Hepatocyte (in vitro differentiated cells): Measurements from ENCODE around the gene TBC1D12. TPM values are rescaled to one million over a fixed set of nuclear protein-coding genes. Genes with fewer than 3 reads are reported as not detected.

Source experiments
- DNase-seq: peaks from one replicate; pipeline ENCODE4 v3.0.0-alpha.2; 2016; ENCODE audit warnings: low spot score
- H2AFZ ChIP-seq: fragments of 200-600 bp; sonication (generic); 2 replicates; pipeline ENCODE4 v1.6.0; 2016; ENCODE audit warnings: antibody characterized with exemption, mild to moderate bottlenecking
- H3K27ac ChIP-seq: fragments of 200-600 bp; sonication (generic); 2 replicates; pipeline ENCODE4 v1.5.1; 2016; ENCODE audit warnings: mild to moderate bottlenecking
- H3K27me3 ChIP-seq: fragments of 200-600 bp; sonication (generic); 2 replicates; pipeline ENCODE4 v1.6.1; 2016
- H3K36me3 ChIP-seq: fragments of 200-600 bp; sonication (generic); replicated peaks from 2 replicates; pipeline ENCODE4 v1.5.1; 2016; ENCODE audit warnings: low read depth; ENCODE audit not compliant: insufficient read depth
- H3K4me1 ChIP-seq: fragments of 200-600 bp; sonication (generic); 2 replicates; pipeline ENCODE4 v1.5.1; 2016; ENCODE audit warnings: mild to moderate bottlenecking, moderate library complexity; ENCODE audit not compliant: insufficient read depth
- H3K4me2 ChIP-seq: fragments of 200-600 bp; sonication (generic); 2 replicates; pipeline ENCODE4 v1.6.0; 2016
- H3K4me3 ChIP-seq: fragments of 200-600 bp; sonication (generic); 2 replicates; pipeline ENCODE4 v1.5.1; 2016; ENCODE audit warnings: mild to moderate bottlenecking
- H3K79me2 ChIP-seq: fragments of 200-600 bp; sonication (generic); 2 replicates; pipeline ENCODE4 v1.6.0; 2017; ENCODE audit warnings: mild to moderate bottlenecking
- H3K9me2 ChIP-seq: fragments of 200-600 bp; sonication (generic); replicated peaks from 2 replicates; pipeline ENCODE4 v1.6.0; 2017; ENCODE audit warnings: mild to moderate bottlenecking; ENCODE audit not compliant: insufficient read depth
- H3K9me3 ChIP-seq: fragments of 200-600 bp; sonication (generic); 2 replicates; pipeline ENCODE4 v1.5.1; 2016; ENCODE audit warnings: low read depth, mild to moderate bottlenecking
- H4K20me1 ChIP-seq: fragments of 200-600 bp; sonication (generic); 2 replicates; pipeline ENCODE4 v1.6.0; 2016; ENCODE audit warnings: mild to moderate bottlenecking; ENCODE audit not compliant: insufficient read depth, poor library complexity, severe bottlenecking
- CTCF ChIP-seq: fragments of 200-600 bp; sonication (generic); IDR thresholded peaks from 2 replicates; pipeline ENCODE4 v1.5.1; 2016; ENCODE audit warnings: antibody characterized with exemption, mild to moderate bottlenecking; ENCODE audit not compliant: poor library complexity
- EZH2 ChIP-seq: fragments of 200-600 bp; sonication (generic); IDR thresholded peaks from 2 replicates; pipeline ENCODE4 v1.6.1; 2016; ENCODE audit warnings: antibody characterized with exemption, mild to moderate bottlenecking, borderline replicate concordance
- EZH2phosphoT487 ChIP-seq: fragments of 200-600 bp; sonication (generic); IDR thresholded peaks from one replicate; pipeline ENCODE4 v1.6.1; 2018; ENCODE audit warnings: antibody characterized with exemption, mild to moderate bottlenecking, low read depth, moderate library complexity; ENCODE audit not compliant: unreplicated experiment, severe bottlenecking
- WGBS: methylation state at CpG from one replicate; pipeline ENCODE4 v1.1.6; 2016; ENCODE audit warnings: low lambda C conversion rate; ENCODE audit errors: missing lambda C conversion rate; 5-methylcytosine and 5-hydroxymethylcytosine counted together
- polyA plus RNA-seq: library from polyadenylated mRNA; unstranded; fragments of >200 nt; fragmentation: Nextera tagmentation; extraction: Ambion mirVana; gene quantifications from 2 replicates; pipeline ENCODE4 v1.2.1, GENCODE V29; 2016
- total RNA-seq: library from RNA; depleted of rRNA; stranded (reverse); fragments of >200 nt; gene quantifications from 2 replicates; pipeline ENCODE4 v1.2.3, GENCODE V29; 2014

The TBC1D12 gene
- total and polyA plus RNA-seq, 2 experiments from 2014 or later, result 9.2 to 15.6 TPM

DNA sequence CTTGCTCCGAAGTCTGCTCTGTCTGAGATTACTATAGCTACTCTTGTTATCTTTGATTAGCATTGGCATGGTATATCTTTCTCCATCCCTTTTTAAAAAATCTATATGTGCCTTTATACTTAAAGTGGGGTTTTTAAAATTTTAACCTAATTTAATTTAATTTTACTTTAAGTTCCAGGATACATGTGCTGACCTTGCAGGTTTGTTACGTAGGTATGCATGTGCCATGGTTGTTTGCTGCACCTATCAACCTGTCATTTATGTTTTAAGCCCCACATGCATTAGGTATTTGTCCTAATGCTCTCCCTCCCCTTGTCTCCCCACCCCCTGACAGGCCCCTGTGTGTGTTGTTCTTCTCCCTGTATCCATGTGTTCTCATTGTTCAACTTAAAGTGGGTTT is 54.6 kb downstream of the TBC1D12 start:
- Histone ChIP-seq H3K79me2 (peaks cover 35% of the 10 kb centered on the region), H3K9me2 (no peaks in the 10 kb centered on the region), H3K4me3 (no peak overlapping the region), H2AFZ (no peak overlapping the region), H3K27ac (no peak overlapping the region), H3K4me2 (no peak overlapping the region), H3K9me3 (peaks cover 5% of the 10 kb centered on the region), H4K20me1 (no peaks in the 10 kb centered on the region), H3K4me1 (no peaks in the 10 kb centered on the region), H3K36me3 (no peaks in the 10 kb centered on the region), H3K27me3 (no peaks in the 10 kb centered on the region)
- 94% methylated on average over 2 of the region's 2 CpGs for WGBS
- TF ChIP-seq EZH2 (no peak), EZH2phosphoT487 (no peak), CTCF (no peak)
- no peak for DNase-seq

GRCh38 chr10:94459385-94459784 is 57.0 kb downstream of the TBC1D12 start:
- Histone ChIP-seq H3K9me3 (peaks cover 5% of the 10 kb centered on the region), H3K4me2 (no peak overlapping the region), H3K9me2 (no peaks in the 10 kb centered on the region), H3K4me1 (no peaks in the 10 kb centered on the region), H3K27ac (no peak overlapping the region), H3K27me3 (no peaks in the 10 kb centered on the region), H3K4me3 (no peak overlapping the region), H3K36me3 (no peaks in the 10 kb centered on the region), H4K20me1 (no peaks in the 10 kb centered on the region), H3K79me2 (peaks cover 40% of the 10 kb centered on the region), H2AFZ (no peak overlapping the region)
- no peak for DNase-seq
- TF ChIP-seq EZH2 (no peak), EZH2phosphoT487 (no peak)
- 99% methylated on average over 19 of the region's 25 CpGs for WGBS

DNA sequence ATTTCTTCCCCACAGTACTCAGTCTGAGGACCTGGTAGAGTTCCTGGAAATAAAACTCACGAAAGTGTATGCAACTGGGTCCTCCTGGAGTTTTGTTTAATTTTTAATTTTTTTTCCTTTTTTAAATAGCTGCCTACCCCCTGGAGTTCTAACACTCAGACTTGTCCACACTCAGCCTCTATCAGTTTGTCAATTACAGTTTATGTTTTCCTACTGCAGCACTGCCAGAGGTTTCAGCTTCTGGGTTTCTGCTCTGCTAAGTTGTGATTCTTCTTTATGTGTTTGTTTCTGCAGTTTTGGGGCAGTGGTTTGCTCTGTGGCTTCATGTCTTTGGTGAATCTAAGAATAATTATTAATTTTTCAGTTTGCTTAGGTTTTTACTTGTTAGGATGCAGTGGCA is 59.2 kb downstream of the TBC1D12 start:
- Histone ChIP-seq H3K4me1 (no peaks in the 10 kb centered on the region), H3K9me3 (no peaks in the 10 kb centered on the region), H3K9me2 (no peaks in the 10 kb centered on the region), H3K79me2 (peaks cover 27% of the 10 kb centered on the region), H3K27me3 (no peaks in the 10 kb centered on the region), H3K36me3 (no peaks in the 10 kb centered on the region), H3K4me3 (no peak overlapping the region), H3K4me2 (no peak overlapping the region), H4K20me1 (no peaks in the 10 kb centered on the region), H2AFZ (no peak overlapping the region), H3K27ac (no peak overlapping the region)
- WGBS, result 77% methylated on average over 1 of the region's 1 CpG
- DNase-seq, result no peak
- TF ChIP-seq EZH2phosphoT487, result no peak
- no peak for TF ChIP-seq CTCF
- no peak for TF ChIP-seq EZH2

- no peaks in the 10 kb centered on the region for H3K27me3 ChIP-seq
- no peak overlapping the region for H3K4me3 ChIP-seq
- no peak overlapping the region for H3K27ac ChIP-seq
- no peak overlapping the region for H3K4me2 ChIP-seq
- no peak for DNase-seq
- no peaks in the 10 kb centered on the region for H3K9me2 ChIP-seq
- peaks cover 31% of the 10 kb centered on the region for H3K79me2 ChIP-seq
- no peaks in the 10 kb centered on the region for H3K9me3 ChIP-seq
- TF ChIP-seq EZH2phosphoT487, result no peak
- no peak for TF ChIP-seq CTCF
- TF ChIP-seq EZH2, result no peak
- H3K4me1 ChIP-seq, result no peaks in the 10 kb centered on the region
- no peak overlapping the region for H2AFZ ChIP-seq
- H3K36me3 ChIP-seq, result no peaks in the 10 kb centered on the region
- no peaks in the 10 kb centered on the region for H4K20me1 ChIP-seq
Observed at GRCh38 chr10:94462130-94462529, 59.8 kb downstream of the TBC1D12 start.
